HEK293 (cell line): ENCODE measurements around the gene ARL6IP5.

ENCODE experiments used
- CTCF ChIA-PET: fragments of 350-600 bp; formaldehyde crosslinking; extraction: SDS; loops from one replicate; lab custom pipeline; 2021; ENCODE audit warnings: antibody characterized with exemption; lab: Yijun Ruan, JAX
- POLR2A ChIA-PET: fragments of 300-600 bp; formaldehyde crosslinking; extraction: SDS; loops from one replicate; lab custom pipeline; 2020; ENCODE audit warnings: antibody characterized with exemption, inconsistent platforms; lab: Yijun Ruan, JAX
- H3K27ac ChIP-seq: fragments of 200-500 bp; sonication (Bioruptor generic); 2 replicates; pipeline ENCODE4 v1.5.1; 2014; ENCODE audit warnings: low read depth, low read length, control low read depth, inconsistent platforms; ENCODE audit errors: extremely low read depth
- H3K36me3 ChIP-seq, 2 experiments: fragments of 200-500 bp in 1 of 2; sonication (Bioruptor generic) in 1 of 2; 1 replicate in 1 of 2; 2 replicates in 1 of 2; pipeline ENCODE4 v1.5.1; 2014 to 2017; ENCODE audit warnings: inconsistent platforms in 2 of 2, low read length in 2 of 2; ENCODE audit not compliant: control insufficient read depth in 2 of 2, insufficient read depth in 1 of 2
- H3K4me1 ChIP-seq: fragments of 200-500 bp; sonication (Bioruptor generic); 2 replicates; pipeline ENCODE4 v1.5.1; 2014; ENCODE audit warnings: mild to moderate bottlenecking, low read length, inconsistent platforms; ENCODE audit not compliant: control insufficient read depth, insufficient read depth
- H3K4me3 ChIP-seq: 2 replicates; pipeline ENCODE4 v1.5.1; 2011; ENCODE audit warnings: low read depth, mild to moderate bottlenecking, control low read depth, low read length, moderate library complexity
- H3K9me3 ChIP-seq: fragments of 200-500 bp; sonication (Bioruptor generic); 2 replicates; pipeline ENCODE4 v1.5.1; 2014; ENCODE audit warnings: low read depth, low read length, inconsistent platforms; ENCODE audit not compliant: control insufficient read depth, insufficient read depth
- CTCF ChIP-seq: fragments of 450-650 bp; formaldehyde crosslinking; IDR thresholded peaks from 2 replicates; pipeline ENCODE4 v1.5.1; 2016; ENCODE audit warnings: missing biosample characterization, missing genetic modification characterization
- KLF1 ChIP-seq: fragments of 450-650 bp; formaldehyde crosslinking; IDR thresholded peaks from 2 replicates; pipeline ENCODE4 v1.5.1; 2016; ENCODE audit warnings: missing biosample characterization, missing genetic modification characterization
- KLF10 ChIP-seq: fragments of 450-650 bp; IDR thresholded peaks from 2 replicates; pipeline ENCODE4 v1.5.1; 2018; ENCODE audit warnings: missing biosample characterization, mild to moderate bottlenecking, missing genetic modification characterization
- SCRT2 ChIP-seq: fragments of 450-650 bp; formaldehyde crosslinking; IDR thresholded peaks from 2 replicates; pipeline ENCODE4 v1.5.1; 2016; ENCODE audit warnings: missing biosample characterization, missing genetic modification characterization
- SP7 ChIP-seq: fragments of 450-650 bp; formaldehyde crosslinking; IDR thresholded peaks from 2 replicates; pipeline ENCODE4 v1.5.1; 2016; ENCODE audit warnings: missing biosample characterization, missing genetic modification characterization
- WT1 ChIP-seq: fragments of 450-650 bp; formaldehyde crosslinking; IDR thresholded peaks from 2 replicates; pipeline ENCODE4 v1.5.1; 2016; ENCODE audit warnings: missing biosample characterization, missing genetic modification characterization
- ZBTB7A ChIP-seq: fragments of 450-650 bp; formaldehyde crosslinking; IDR thresholded peaks from 2 replicates; pipeline ENCODE4 v1.5.1; 2016; ENCODE audit warnings: low read depth, missing biosample characterization, missing genetic modification characterization
- ZNF114 ChIP-seq: fragments of 450-650 bp; formaldehyde crosslinking; IDR thresholded peaks from 2 replicates; pipeline ENCODE4 v1.5.0; 2017; ENCODE audit warnings: missing biosample characterization, missing genetic modification characterization
- ZNF121 ChIP-seq: fragments of 450-650 bp; formaldehyde crosslinking; IDR thresholded peaks from 2 replicates; pipeline ENCODE4 v1.5.1; 2016; ENCODE audit warnings: missing biosample characterization, missing genetic modification characterization
- ZNF140 ChIP-seq: fragments of 450-650 bp; formaldehyde crosslinking; IDR thresholded peaks from 2 replicates; pipeline ENCODE4 v1.5.1; 2016; ENCODE audit warnings: missing biosample characterization, missing genetic modification characterization
- ZNF18 ChIP-seq: fragments of 450-650 bp; formaldehyde crosslinking; IDR thresholded peaks from 2 replicates; pipeline ENCODE4 v1.5.1; 2016; ENCODE audit warnings: missing biosample characterization, missing genetic modification characterization
- ZNF19 ChIP-seq: fragments of 450-650 bp; formaldehyde crosslinking; IDR thresholded peaks from 2 replicates; pipeline ENCODE4; 2016; ENCODE audit warnings: missing biosample characterization, missing genetic modification characterization, low read depth
- ZNF23 ChIP-seq: fragments of 450-650 bp; formaldehyde crosslinking; IDR thresholded peaks from 2 replicates; pipeline ENCODE4 v1.5.1; 2016; ENCODE audit warnings: missing biosample characterization, missing genetic modification characterization, borderline replicate concordance
- ZNF350 ChIP-seq: fragments of 450-650 bp; formaldehyde crosslinking; IDR thresholded peaks from 2 replicates; pipeline ENCODE4 v1.5.0; 2017; ENCODE audit warnings: missing biosample characterization, mild to moderate bottlenecking, missing genetic modification characterization
- ZNF48 ChIP-seq: fragments of 450-650 bp; formaldehyde crosslinking; IDR thresholded peaks from 2 replicates; pipeline ENCODE4 v1.5.1; 2016; ENCODE audit warnings: missing biosample characterization, missing genetic modification characterization
- ZNF529 ChIP-seq: fragments of 450-650 bp; formaldehyde crosslinking; IDR thresholded peaks from 2 replicates; pipeline ENCODE4 v1.5.1; 2017; ENCODE audit warnings: missing genetic modification characterization, missing biosample characterization; ENCODE audit not compliant: insufficient replicate concordance
- ZNF544 ChIP-seq: fragments of 450-650 bp; formaldehyde crosslinking; IDR thresholded peaks from 2 replicates; pipeline ENCODE4 v1.5.0; 2017; ENCODE audit warnings: missing biosample characterization, missing genetic modification characterization
- ZNF626 ChIP-seq: fragments of 450-650 bp; sonication (Bioruptor Pico); formaldehyde crosslinking; IDR thresholded peaks from 2 replicates; pipeline ENCODE4 v1.5.1; 2018; ENCODE audit warnings: missing biosample characterization, missing genetic modification characterization, inconsistent platforms
- ZNF701 ChIP-seq: fragments of 450-650 bp; formaldehyde crosslinking; IDR thresholded peaks from 2 replicates; pipeline ENCODE4 v1.5.1; 2016; ENCODE audit warnings: missing biosample characterization, missing genetic modification characterization
- ZNF785 ChIP-seq: fragments of 450-650 bp; formaldehyde crosslinking; IDR thresholded peaks from 2 replicates; pipeline ENCODE4 v1.5.1; 2016; ENCODE audit warnings: missing biosample characterization, missing genetic modification characterization
- ZSCAN16 ChIP-seq: fragments of 450-650 bp; formaldehyde crosslinking; IDR thresholded peaks from 2 replicates; pipeline ENCODE4 v1.5.1; 2016; ENCODE audit warnings: missing biosample characterization, missing genetic modification characterization
- ZSCAN4 ChIP-seq: fragments of 450-650 bp; formaldehyde crosslinking; IDR thresholded peaks from 2 replicates; pipeline ENCODE4 v1.5.1; 2017; ENCODE audit warnings: missing biosample characterization, missing genetic modification characterization

ARL6IP5 gene

GRCh38 chr3:69044608-69045007 is 40.1 kb upstream of the ARL6IP5 start:
- H3K9me3 ChIP-seq = no peaks in the 10 kb centered on the region
- TF ChIP-seq ZNF114 (tag by site-specific recombination) (no peak), KLF1 (tag by site-specific recombination) (no peak), ZNF544 (tag by site-specific recombination) (no peak), ZNF18 (tag by site-specific recombination) (no peak), ZNF23 (no peak), SP7 (tag by site-specific recombination) (no peak), ZBTB7A (tag by site-specific recombination) (no peak), ZNF19 (tag by site-specific recombination) (no peak), SCRT2 (tag by site-specific recombination) (no peak), ZNF140 (tag by site-specific recombination) (no peak), ZNF529 (no peak), ZSCAN4 (tag by site-specific recombination) (no peak), KLF10 (tag by site-specific recombination) (no peak), CTCF (tag by site-specific recombination) (no peak), ZNF701 (tag by site-specific recombination) (no peak), ZNF48 (no peak), ZNF785 (tag by site-specific recombination) (no peak), WT1 (no peak), ZSCAN16 (no peak), ZNF626 (no peak)

GRCh38 chr3:69048990-69049389 is 35.7 kb upstream of the ARL6IP5 start:
- Histone ChIP-seq H3K4me3 (no peak overlapping the region), H3K9me3 (no peaks in the 10 kb centered on the region), H3K4me1 (0 out of 2 replicates have a peak, but pooled peaks cover 3% of the 10 kb centered on the region), H3K27ac (no peak overlapping the region), H3K36me3 (peaks cover 0 to 43% of the 10 kb centered on the region in 2 experiments)
- POLR2A ChIA-PET = no interaction called here
- CTCF ChIA-PET = no interaction called here
- 0 out of 2 replicates have a peak, but pooled peaks have one; percentile 53 for TF ChIP-seq ZNF121 (tag by site-specific recombination)
- no peak for TF ChIP-seq ZNF350 (tag by site-specific recombination)

More at GRCh38 chr3:69044608-69045007, 40.1 kb upstream of the ARL6IP5 start:
- ChIA-PET POLR2A (interaction anchor here (0.5 kb wide), 1 partner anchor 156 kb away, joined by 3 read pairs; no protein-coding TSS in a partner anchor), CTCF (interaction anchor here (0.7 to 0.9 kb wide), 2 partner anchors 117 to 262 kb away, joined by 3 to 4 read pairs; no protein-coding TSS in a partner anchor)
- H3K36me3 ChIP-seq = peaks cover 11 to 79% of the 10 kb centered on the region in 2 experiments
- H3K27ac ChIP-seq = no peak overlapping the region
- 0 out of 2 replicates have a peak, but pooled peaks cover 3% of the 10 kb centered on the region for H3K4me1 ChIP-seq
- no peak overlapping the region for H3K4me3 ChIP-seq
